HepG2 (cell line): ENCODE data around the gene TMTC2. TPM values are rescaled to one million over a fixed set of nuclear protein-coding genes. Genes with fewer than 3 reads are reported as not detected.

Experiments used
- ATAC-seq: fragments of 200-7000 bp; cut with Tn5 transposase; 3 replicates; pipeline ENCODE4 v1.9.1; 2020; ENCODE audit warnings: mild to moderate bottlenecking, moderate library complexity
- BruUV-seq: library from RNA; stranded (reverse); fragments of 400-500 nt; replicated peaks from 2 replicates; lab custom pipeline; 2021; lab: Mats Ljungman, UMichigan
- CTCF ChIA-PET: fragments of 300-600 bp; formaldehyde crosslinking; extraction: SDS; loops from one replicate; lab custom pipeline; 2021; ENCODE audit warnings: low total read pairs, inconsistent platforms, low intra/inter-chr PET ratio; lab: Yijun Ruan, JAX
- POLR2A ChIA-PET: fragments of 350-600 bp; sonication (Branson Sonifier 250); formaldehyde crosslinking; loops from one replicate; lab custom pipeline; 2020; ENCODE audit warnings: antibody characterized with exemption, inconsistent platforms; lab: Yijun Ruan, JAX
- DNase-seq: peaks from one replicate; pipeline ENCODE4 v3.0.0-alpha.2; 2015; ENCODE audit warnings: low spot score
- FAIRE-seq: peaks from 3 replicates; lab custom pipeline; 2011; peaks lifted over from hg19 to GRCh38; lab: Jason Lieb, UNC
- H2AFZ ChIP-seq: one replicate; pipeline ENCODE4 v1.6.1; 2011; ENCODE audit warnings: low read length, inconsistent platforms
- H3K27ac ChIP-seq: fragments of 300-600 bp; 3 replicates; pipeline ENCODE4 v1.8.0; 2011; ENCODE audit warnings: mixed run types, mild to moderate bottlenecking, mixed read lengths, low read length, inconsistent platforms; ENCODE audit not compliant: insufficient read depth; ENCODE audit errors: extremely low read length
- H3K27me3 ChIP-seq, 2 experiments: fragments of 200-600 bp in 1 of 2; 2 replicates in 1 of 2; 3 replicates in 1 of 2; pipeline versions ENCODE4 v1.6.0 to v1.8.0; 2011; ENCODE audit warnings: low read length in 2 of 2, mild to moderate bottlenecking in 2 of 2, moderate library complexity in 2 of 2, inconsistent platforms in 1 of 2; ENCODE audit not compliant: insufficient read depth in 2 of 2, control insufficient read depth in 1 of 2
- H3K36me3 ChIP-seq, 2 experiments: fragments of 200-600 bp in 1 of 2; replicated peaks in 1 of 2; 2 replicates in 1 of 2; 3 replicates in 1 of 2; pipeline versions ENCODE4 v1.5.1 to v1.8.0; 2011; ENCODE audit warnings: low read length in 2 of 2, inconsistent platforms in 1 of 2; ENCODE audit not compliant: insufficient read depth in 2 of 2, control insufficient read depth in 1 of 2
- H3K4me1 ChIP-seq: 2 replicates; pipeline ENCODE4 v1.5.1; 2012; ENCODE audit warnings: low read length, inconsistent platforms; ENCODE audit not compliant: insufficient read depth
- H3K4me2 ChIP-seq: 2 replicates; pipeline ENCODE4 v1.6.0; 2011; ENCODE audit warnings: low read depth, low read length, inconsistent platforms
- H3K4me3 ChIP-seq, 3 experiments: fragments of 200-600 bp in 1 of 3; sonication (generic), shearing (Covaris generic) in 1 of 3; replicated peaks in 1 of 3; 2 replicates each; pipeline ENCODE4 v1.5.1; 2011 to 2016; ENCODE audit warnings: low read length in 3 of 3, inconsistent platforms in 2 of 3, low read depth in 2 of 3, mild to moderate bottlenecking in 2 of 3, control low read depth in 1 of 3, mixed read lengths in 1 of 3; ENCODE audit not compliant: insufficient read depth in 1 of 3
- H3K79me2 ChIP-seq: one replicate; pipeline ENCODE4 v1.6.1; 2011; ENCODE audit warnings: low read length, inconsistent platforms; ENCODE audit not compliant: insufficient read depth
- H3K9ac ChIP-seq: 2 replicates; pipeline ENCODE4 v1.6.0; 2011; ENCODE audit warnings: mild to moderate bottlenecking, low read depth, low read length, inconsistent platforms; ENCODE audit not compliant: insufficient read depth
- H3K9me3 ChIP-seq: 2 replicates; pipeline ENCODE4 v1.5.1; 2012; ENCODE audit warnings: mild to moderate bottlenecking, low read length
- H4K20me1 ChIP-seq: 2 replicates; pipeline ENCODE4 v1.6.0; 2011; ENCODE audit warnings: inconsistent platforms, mild to moderate bottlenecking, low read length, moderate library complexity; ENCODE audit not compliant: insufficient read depth
- ASH2L ChIP-seq: fragments of 300-600, 200-600 bp; sonication (generic); IDR thresholded peaks from 2 replicates; pipeline ENCODE4 v1.7.0; 2017; ENCODE audit warnings: low read depth, mild to moderate bottlenecking, moderate library complexity, mixed read lengths, low read length; ENCODE audit not compliant: insufficient read length
- CCAR2 ChIP-seq: fragments of 200-400 bp; formaldehyde crosslinking; optimal IDR thresholded peaks from 2 replicates; pipeline ENCODE3; 2018; ENCODE audit warnings: low read depth, mild to moderate bottlenecking, low read length, moderate library complexity
- FOSL2 ChIP-seq: sonication (generic); formaldehyde crosslinking; IDR thresholded peaks from 2 replicates; pipeline ENCODE4 v1.4.0; 2020; ENCODE audit warnings: missing genetic modification reagents
- HDAC6 ChIP-seq: fragments of 200-600 bp; sonication (generic); IDR thresholded peaks from 2 replicates; pipeline ENCODE4 v1.7.0; 2017; ENCODE audit warnings: mild to moderate bottlenecking, antibody characterized with exemption, low read length, low read depth
- HMG20B ChIP-seq: conservative IDR thresholded peaks from 2 replicates; pipeline ENCODE4 v1.6.1; 2016; ENCODE audit warnings: missing genetic modification reagents, missing compliant biosample characterization
- LCORL ChIP-seq, 2 experiments: fragments of 450-650 bp in 1 of 2; sonication (generic) in 1 of 2; formaldehyde crosslinking in 1 of 2; IDR thresholded peaks; 2 replicates each; pipeline versions ENCODE4 v1.5.0 to v1.6.1; 2017 to 2020; ENCODE audit warnings: antibody characterized with exemption in 1 of 2, missing genetic modification reagents in 1 of 2
- NCOA5 ChIP-seq: sonication (generic); formaldehyde crosslinking; IDR thresholded peaks from 2 replicates; pipeline ENCODE4 v1.4.0; 2020; ENCODE audit warnings: missing genetic modification reagents
- PITX1 ChIP-seq: sonication (generic); formaldehyde crosslinking; IDR thresholded peaks from 2 replicates; pipeline ENCODE4 v1.5.1; 2020; ENCODE audit warnings: mild to moderate bottlenecking, missing genetic modification reagents
- RNF2 ChIP-seq: fragments of 450-650 bp; conservative IDR thresholded peaks from 2 replicates; pipeline ENCODE4 v1.6.1; 2016; ENCODE audit warnings: low read depth
- TRIM24 ChIP-seq: sonication (generic); formaldehyde crosslinking; IDR thresholded peaks from 2 replicates; pipeline ENCODE4 v1.8.0; 2022; ENCODE audit warnings: mild to moderate bottlenecking, missing genetic modification reagents
- ZNF136 ChIP-seq: sonication (generic); formaldehyde crosslinking; IDR thresholded peaks from 2 replicates; pipeline ENCODE4 v1.8.1; 2022; ENCODE audit warnings: low read depth, mild to moderate bottlenecking, moderate library complexity, missing genetic modification reagents
- ZNF234 ChIP-seq: sonication (generic); formaldehyde crosslinking; conservative IDR thresholded peaks from 2 replicates; pipeline ENCODE4 v1.5.1; 2020; ENCODE audit warnings: mild to moderate bottlenecking, missing genetic modification reagents
- ZNF556 ChIP-seq: sonication (generic); formaldehyde crosslinking; IDR thresholded peaks from 2 replicates; pipeline ENCODE4 v1.4.0; 2020; ENCODE audit warnings: mild to moderate bottlenecking, missing genetic modification reagents, borderline replicate concordance
- ZNF616 ChIP-seq: sonication (generic); formaldehyde crosslinking; IDR thresholded peaks from 2 replicates; pipeline ENCODE4 v1.5.0; 2020; ENCODE audit warnings: low read depth, mild to moderate bottlenecking, missing genetic modification reagents
- WGBS: methylation state at CpG from one replicate; pipeline ENCODE4 v1.1.6; 2017; ENCODE audit warnings: low lambda C conversion rate; 5-methylcytosine and 5-hydroxymethylcytosine counted together
- in situ Hi-C: cut with HindIII; loops from 2 replicates; pipeline ENCODE4 v1.10.0; 2017; ENCODE audit warnings: low pct_unique_long_range_greater_than_20kb; ENCODE audit not compliant: extremely low pct_ligation_motif_present
- intact Hi-C: fragments of 100-400 bp; cut with micrococcal nuclease; formaldehyde crosslinking; loops from one replicate; pipeline ENCODE4 v1.10.0; 2022; ENCODE audit not compliant: unreplicated experiment
- polyA plus RNA-seq, 8 experiments: library from polyadenylated mRNA; depleted of rRNA in 3 of 8; stranded (reverse) in 7 of 8; unstranded in 1 of 8; fragments of >200 nt; fragmentation: Illumina TruSeq in 4 of 8; extraction: Trizol in 4 of 8; gene quantifications; 2 replicates each; pipeline versions ENCODE4 v1.2.1 to v1.2.3, GENCODE V29; 2011 to 2016; ENCODE audit warnings: low read depth in 4 of 8, missing spikeins in 1 of 8, mixed read lengths in 1 of 8; ENCODE audit not compliant: insufficient read depth in 1 of 8
- total RNA-seq, 5 experiments: library from RNA; depleted of rRNA; stranded (reverse); fragments of >200 nt; fragmentation: Illumina TruSeq; extraction: Trizol; gene quantifications; 2 replicates each; pipeline ENCODE4 v1.2.3, GENCODE V29; 2016; ENCODE audit warnings: low read depth in 1 of 5
- TF ChIP-seq, protein P1 (sequence below): sonication (generic); formaldehyde crosslinking; IDR thresholded peaks from 2 replicates; pipeline ENCODE4 v1.5.0; 2020; ENCODE audit warnings: mild to moderate bottlenecking, missing genetic modification reagents, moderate library complexity
- TF ChIP-seq, protein P2 (sequence below): IDR thresholded peaks from 2 replicates; pipeline ENCODE4 v1.6.1; 2016; ENCODE audit warnings: mild to moderate bottlenecking, missing biosample characterization, missing genetic modification reagents

TMTC2 gene
- total and polyA plus RNA-seq, 2 of the 13 experiments (the other 11 are each of a cell fraction or from before 2014, with no cell fraction given), result 0.55 to 0.63 TPM

DNA sequence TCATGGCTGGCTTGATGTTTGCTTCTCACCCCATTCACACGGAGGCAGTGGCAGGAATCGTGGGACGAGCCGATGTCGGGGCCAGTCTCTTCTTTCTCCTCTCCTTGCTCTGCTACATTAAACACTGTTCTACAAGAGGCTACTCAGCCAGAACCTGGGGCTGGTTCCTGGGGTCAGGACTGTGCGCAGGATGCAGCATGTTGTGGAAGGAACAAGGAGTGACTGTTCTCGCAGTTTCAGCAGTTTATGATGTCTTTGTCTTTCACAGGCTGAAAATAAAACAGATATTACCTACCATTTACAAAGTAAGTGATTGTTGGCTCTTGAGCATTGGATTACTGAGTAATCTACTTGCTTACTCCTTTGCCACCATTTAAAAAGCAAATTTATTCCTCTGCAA is 170.6 kb downstream of the TMTC2 start (continued):
- TF ChIP-seq, protein P1, sequence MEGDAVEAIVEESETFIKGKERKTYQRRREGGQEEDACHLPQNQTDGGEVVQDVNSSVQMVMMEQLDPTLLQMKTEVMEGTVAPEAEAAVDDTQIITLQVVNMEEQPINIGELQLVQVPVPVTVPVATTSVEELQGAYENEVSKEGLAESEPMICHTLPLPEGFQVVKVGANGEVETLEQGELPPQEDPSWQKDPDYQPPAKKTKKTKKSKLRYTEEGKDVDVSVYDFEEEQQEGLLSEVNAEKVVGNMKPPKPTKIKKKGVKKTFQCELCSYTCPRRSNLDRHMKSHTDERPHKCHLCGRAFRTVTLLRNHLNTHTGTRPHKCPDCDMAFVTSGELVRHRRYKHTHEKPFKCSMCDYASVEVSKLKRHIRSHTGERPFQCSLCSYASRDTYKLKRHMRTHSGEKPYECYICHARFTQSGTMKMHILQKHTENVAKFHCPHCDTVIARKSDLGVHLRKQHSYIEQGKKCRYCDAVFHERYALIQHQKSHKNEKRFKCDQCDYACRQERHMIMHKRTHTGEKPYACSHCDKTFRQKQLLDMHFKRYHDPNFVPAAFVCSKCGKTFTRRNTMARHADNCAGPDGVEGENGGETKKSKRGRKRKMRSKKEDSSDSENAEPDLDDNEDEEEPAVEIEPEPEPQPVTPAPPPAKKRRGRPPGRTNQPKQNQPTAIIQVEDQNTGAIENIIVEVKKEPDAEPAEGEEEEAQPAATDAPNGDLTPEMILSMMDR, result no peak
- TF ChIP-seq ASH2L (no peak), ZNF616 (CRISPR knock-in tag) (no peak), HMG20B (CRISPR knock-in tag) (no peak), ZNF136 (CRISPR knock-in tag) (no peak), RNF2 (no peak), CCAR2 (no peak)

DNA sequence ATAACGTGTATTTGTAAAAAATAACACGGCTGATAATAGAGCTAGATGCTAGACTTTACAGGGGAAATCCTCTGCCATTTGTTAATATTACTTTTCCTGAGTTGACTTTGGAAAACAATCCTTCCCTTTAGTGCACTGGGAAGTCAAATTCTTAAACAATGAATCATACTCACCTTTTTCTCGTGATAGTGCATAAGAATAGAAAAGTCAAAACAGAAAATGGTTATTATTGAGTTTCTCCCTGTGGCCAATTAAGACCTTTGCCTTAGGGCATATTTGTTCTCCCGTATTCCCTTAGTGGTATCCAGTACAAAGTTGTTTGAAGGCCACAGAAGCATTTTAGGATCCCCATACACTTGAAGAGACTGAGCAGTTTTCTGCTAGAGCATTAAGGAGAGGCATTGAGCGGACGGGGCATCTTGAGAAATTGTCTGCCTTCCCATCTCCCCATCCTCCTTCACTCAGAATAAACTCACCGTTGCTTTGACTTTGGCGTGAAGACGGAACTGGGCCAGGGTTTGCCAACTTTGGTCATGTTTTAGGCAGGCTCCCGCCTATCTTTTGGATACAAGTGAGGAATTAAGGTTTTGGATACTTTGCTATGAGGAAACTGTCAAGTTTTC is 171.3 kb downstream of the TMTC2 start:
- no TSS peak for BruUV-seq
- Histone ChIP-seq H3K4me1 (no peaks in the 10 kb centered on the region; the same call in 1 of the 2 replicates), H3K9me3 (no peaks in the 10 kb centered on the region), H3K27me3 (no peaks in the 10 kb centered on the region; a peak in 1 of 5 replicates), H3K4me2 (no peak overlapping the region), H3K79me2 (no peaks in the 10 kb centered on the region), H4K20me1 (no peaks in the 10 kb centered on the region), H3K4me3 (no peak overlapping the region), H3K27ac (no peak overlapping the region), H2AFZ (no peak overlapping the region)
- 24% methylated on average over 10 of the region's 10 CpGs for WGBS
- no peak for ATAC-seq
- CTCF ChIA-PET, result no interaction called here
- intact Hi-C loops, result no loop called here
- POLR2A ChIA-PET, result no interaction called here
- no peak for DNase-seq
- TF ChIP-seq ZNF556 (CRISPR knock-in tag) (no peak), PITX1 (CRISPR knock-in tag) (no peak), HDAC6 (no peak), FOSL2 (CRISPR knock-in tag) (no peak), ZNF234 (CRISPR knock-in tag) (no peak), NCOA5 (CRISPR knock-in tag) (no peak), LCORL (IDR thresholded peaks at IDR 0.05) (no peak), LCORL (CRISPR knock-in tag; IDR thresholded peaks at IDR 0.05) (no peak), TRIM24 (CRISPR knock-in tag) (no peak)
- TF ChIP-seq, protein P2, sequence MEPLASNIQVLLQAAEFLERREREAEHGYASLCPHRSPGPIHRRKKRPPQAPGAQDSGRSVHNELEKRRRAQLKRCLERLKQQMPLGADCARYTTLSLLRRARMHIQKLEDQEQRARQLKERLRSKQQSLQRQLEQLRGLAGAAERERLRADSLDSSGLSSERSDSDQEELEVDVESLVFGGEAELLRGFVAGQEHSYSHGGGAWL (CRISPR knock-in tag), result no peak
- TF ChIP-seq, all 625 proteins: peak for 0
- Histone ChIP-seq H3K9ac (no peak overlapping the region), H3K36me3 (no peaks in the 10 kb centered on the region)
- no peak for FAIRE-seq
- in situ Hi-C loops, result no loop called here
